SK-N-SH treated with all-trans-retinoic acid at 6 μM for 48 hours (cell line): ENCODE results near the gene CDKN2B-AS1.

Source experiments
- ATAC-seq: fragments of 200-7000 bp; cut with Tn5 transposase; 3 replicates; pipeline ENCODE4 v1.9.1; 2020; ENCODE audit warnings: mild to moderate bottlenecking, moderate library complexity
- ARNTL ChIP-seq: fragments of 450-650 bp; formaldehyde crosslinking; IDR thresholded peaks from 2 replicates; pipeline ENCODE4 v1.5.0; 2020; ENCODE audit warnings: low read depth, mild to moderate bottlenecking, moderate library complexity, borderline replicate concordance
- CREB5 ChIP-seq: fragments of 250-450 bp; sonication (Bioruptor Pico); IDR thresholded peaks from 2 replicates; pipeline ENCODE4 v1.5.1; 2020; ENCODE audit warnings: low read depth, mild to moderate bottlenecking, moderate library complexity
- CSDC2 ChIP-seq: fragments of 250-450 bp; sonication (Bioruptor Pico); IDR thresholded peaks from 2 replicates; pipeline ENCODE4 v1.5.0; 2020; ENCODE audit warnings: mild to moderate bottlenecking, moderate library complexity
- CSRNP3 ChIP-seq: fragments of 250-450 bp; sonication (Bioruptor Pico); IDR thresholded peaks from 2 replicates; pipeline ENCODE4 v1.5.1; 2021; ENCODE audit warnings: mild to moderate bottlenecking, moderate library complexity
- ESRRG ChIP-seq: fragments of 250-450 bp; sonication (Bioruptor Pico); IDR thresholded peaks from 2 replicates; pipeline ENCODE4 v1.6.1; 2021; ENCODE audit warnings: mild to moderate bottlenecking
- GLIS3 ChIP-seq: fragments of 250-450 bp; sonication (Bioruptor Pico); IDR thresholded peaks from 2 replicates; pipeline ENCODE4 v1.5.0; 2020; ENCODE audit warnings: mild to moderate bottlenecking, moderate library complexity
- ISL1 ChIP-seq: fragments of 250-450 bp; sonication (Bioruptor Pico); IDR thresholded peaks from 2 replicates; pipeline ENCODE4 v2.1.2; 2022; ENCODE audit warnings: mild to moderate bottlenecking, moderate library complexity
- OSR1 ChIP-seq: fragments of 250-450 bp; sonication (Bioruptor Pico); IDR thresholded peaks from 2 replicates; pipeline ENCODE4 v1.8.0; 2022; ENCODE audit warnings: moderate library complexity, mild to moderate bottlenecking, inconsistent platforms
- PATZ1 ChIP-seq: fragments of 250-450 bp; sonication (Bioruptor Pico); IDR thresholded peaks from 2 replicates; pipeline ENCODE4 v1.8.0; 2020; ENCODE audit warnings: mild to moderate bottlenecking, moderate library complexity, borderline replicate concordance
- POU6F1 ChIP-seq: fragments of 250-450 bp; sonication (Bioruptor Pico); IDR thresholded peaks from 2 replicates; pipeline ENCODE4 v1.8.0; 2021; ENCODE audit warnings: low read depth, mild to moderate bottlenecking, moderate library complexity, borderline replicate concordance
- PPARA ChIP-seq: fragments of 250-450 bp; sonication (Bioruptor Pico); IDR thresholded peaks from 2 replicates; pipeline ENCODE4 v1.5.0; 2020; ENCODE audit warnings: mild to moderate bottlenecking, borderline replicate concordance
- RARB ChIP-seq: fragments of 250-450 bp; sonication (Bioruptor Pico); IDR thresholded peaks from 2 replicates; pipeline ENCODE4 v1.8.0; 2021; ENCODE audit warnings: mild to moderate bottlenecking, moderate library complexity
- SNAI2 ChIP-seq: fragments of 250-450 bp; sonication (Bioruptor Pico); IDR thresholded peaks from 2 replicates; pipeline ENCODE4 v1.5.0; 2020; ENCODE audit warnings: mild to moderate bottlenecking, moderate library complexity
- TCF4 ChIP-seq: fragments of 250-450 bp; sonication (Bioruptor Pico); IDR thresholded peaks from 2 replicates; pipeline ENCODE4 v1.8.0; 2021; ENCODE audit warnings: mild to moderate bottlenecking, moderate library complexity, borderline replicate concordance
- TOX ChIP-seq: fragments of 250-450 bp; sonication (Bioruptor Pico); IDR thresholded peaks from 2 replicates; pipeline ENCODE4 v1.8.0; 2021; ENCODE audit warnings: mild to moderate bottlenecking, moderate library complexity, borderline replicate concordance
- ZFP3 ChIP-seq: fragments of 250-450 bp; sonication (Bioruptor Pico); IDR thresholded peaks from 2 replicates; pipeline ENCODE4 v1.5.0; 2020; ENCODE audit warnings: mild to moderate bottlenecking, moderate library complexity
- ZFP30 ChIP-seq: fragments of 450-650 bp; formaldehyde crosslinking; IDR thresholded peaks from 2 replicates; pipeline ENCODE4 v1.5.0; 2022; ENCODE audit warnings: mild to moderate bottlenecking, moderate library complexity
- ZNF565 ChIP-seq: fragments of 450-650 bp; formaldehyde crosslinking; conservative IDR thresholded peaks from 2 replicates; pipeline ENCODE4 v1.5.0; 2020; ENCODE audit warnings: low read depth, mild to moderate bottlenecking, moderate library complexity
- ZNF70 ChIP-seq: fragments of 450-650 bp; formaldehyde crosslinking; IDR thresholded peaks from 2 replicates; pipeline ENCODE4 v1.5.0; 2020; ENCODE audit warnings: mild to moderate bottlenecking, moderate library complexity
- ZNF8 ChIP-seq: fragments of 450-650 bp; formaldehyde crosslinking; IDR thresholded peaks from 2 replicates; pipeline ENCODE4 v1.5.0; 2020; ENCODE audit warnings: mild to moderate bottlenecking, moderate library complexity

Gene CDKN2B-AS1

GRCh38 chr9:21995666-21996398 lies 1.2 kb downstream of the CDKN2B-AS1 start:
- peak; percentile 44 for ATAC-seq
- no peak for TF ChIP-seq CREB5 (CRISPR knock-in tag)
- TF ChIP-seq ZNF565 (CRISPR knock-in tag) = no peak
- TF ChIP-seq ZFP3 = no peak

- ATAC-seq = no peak
- TF ChIP-seq CSRNP3 (CRISPR knock-in tag) = no peak
- TF ChIP-seq ZNF8 (CRISPR knock-in tag) = no peak
- TF ChIP-seq TOX (CRISPR knock-in tag) = no peak
- no peak for TF ChIP-seq OSR1
- TF ChIP-seq GLIS3 (CRISPR knock-in tag) = no peak
- TF ChIP-seq ZNF565 (CRISPR knock-in tag) = no peak
- no peak for TF ChIP-seq ZNF70 (CRISPR knock-in tag)
- no peak for TF ChIP-seq POU6F1 (CRISPR knock-in tag)
- TF ChIP-seq PATZ1 = no peak
- TF ChIP-seq ZFP30 (CRISPR knock-in tag) = no peak
- no peak for TF ChIP-seq TCF4 (CRISPR knock-in tag)
- TF ChIP-seq ISL1 (CRISPR knock-in tag) = no peak
- no peak for TF ChIP-seq CSDC2 (CRISPR knock-in tag)
- no peak for TF ChIP-seq SNAI2 (CRISPR knock-in tag)
- no peak for TF ChIP-seq CREB5 (CRISPR knock-in tag)
- no peak for TF ChIP-seq ZFP3
- TF ChIP-seq PPARA (CRISPR knock-in tag) = no peak
These were observed 1.8 kb downstream of the CDKN2B-AS1 start for GRCh38 chr9:21996438-21996837.

- no peak for TF ChIP-seq GLIS3 (CRISPR knock-in tag)
- no peak for TF ChIP-seq CSDC2 (CRISPR knock-in tag)
- no peak for TF ChIP-seq ARNTL (CRISPR knock-in tag)
- no peak for TF ChIP-seq OSR1
- TF ChIP-seq PATZ1 = no peak
- TF ChIP-seq ZNF8 (CRISPR knock-in tag) = no peak
- TF ChIP-seq POU6F1 (CRISPR knock-in tag) = no peak
- no peak for TF ChIP-seq RARB (CRISPR knock-in tag)
- TF ChIP-seq ISL1 (CRISPR knock-in tag) = no peak
- TF ChIP-seq PPARA (CRISPR knock-in tag) = no peak
- TF ChIP-seq CSRNP3 (CRISPR knock-in tag) = no peak
- TF ChIP-seq ESRRG = no peak
These were observed 2.3 kb downstream of the CDKN2B-AS1 start for GRCh38 chr9:21996858-21997257.

More at GRCh38 chr9:21996858-21997257, 2.3 kb downstream of the CDKN2B-AS1 start:
- ATAC-seq = no peak
